HG02840 (cell line): ENCODE data around the gene DTNB.

Experiments used
- ATAC-seq: cut with Tn5 transposase; IDR thresholded peaks from one replicate; pipeline ENCODE4 v1.9.1; 2021; ENCODE audit warnings: mild to moderate bottlenecking, moderate library complexity, moderate number of reproducible peaks; ENCODE audit not compliant: unreplicated experiment, low FRiP score

The DTNB gene

GRCh38 chr2:25376750-25377621, 296.4 kb downstream of the DTNB start:
- peak; percentile 92 for ATAC-seq

- ATAC-seq: no peak
Measured at GRCh38 chr2:25375989-25376545, 297.3 kb downstream of the DTNB start.

- ATAC-seq: no peak
Measured at GRCh38 chr2:25375371-25375988, 297.9 kb downstream of the DTNB start.

GRCh38 chr2:25374827-25375226, 298.6 kb downstream of the DTNB start:
- no peak for ATAC-seq

- no peak for ATAC-seq
Measured at GRCh38 chr2:25374411-25374810, 299.0 kb downstream of the DTNB start.

- no peak for ATAC-seq
Measured at GRCh38 chr2:25373269-25373981, 300.0 kb downstream of the DTNB start.

GRCh38 chr2:25372405-25373268, 300.7 kb downstream of the DTNB start:
- ATAC-seq: no peak

GRCh38 chr2:25371253-25372241, 301.8 kb downstream of the DTNB start:
- no peak for ATAC-seq

- ATAC-seq: no peak
Measured at GRCh38 chr2:25369876-25370275, 303.5 kb downstream of the DTNB start.

- ATAC-seq: no peak
Measured at GRCh38 chr2:25369439-25369838, 303.9 kb downstream of the DTNB start.

- ATAC-seq: no peak
Measured at GRCh38 chr2:25368660-25369059, 304.7 kb downstream of the DTNB start.

GRCh38 chr2:25367296-25367695, 306.1 kb downstream of the DTNB start:
- no peak for ATAC-seq

GRCh38 chr2:25366629-25367028, 306.7 kb downstream of the DTNB start:
- ATAC-seq: no peak

GRCh38 chr2:25365241-25365640, 308.1 kb downstream of the DTNB start:
- no peak for ATAC-seq

- no peak for ATAC-seq
Measured at GRCh38 chr2:25363733-25364132, 309.6 kb downstream of the DTNB start.

- ATAC-seq: peak; percentile 47
Measured at GRCh38 chr2:25362434-25363145, 310.8 kb downstream of the DTNB start.

- ATAC-seq: peak; percentile 81
Measured at GRCh38 chr2:25362049-25362433, 311.3 kb downstream of the DTNB start.
